DND-41 (cell line): ENCODE data around the gene SMIM10L2A.

Source experiments
- EZH2 ChIP-seq: IDR thresholded peaks from 3 replicates; pipeline ENCODE4 v1.6.1; 2012; ENCODE audit warnings: borderline replicate concordance, low read depth, mild to moderate bottlenecking, moderate library complexity, low read length, inconsistent platforms; ENCODE audit not compliant: severe bottlenecking
- TF ChIP-seq, protein P1 (sequence below): IDR thresholded peaks from 2 replicates; pipeline ENCODE4 v1.5.1; 2012; ENCODE audit warnings: borderline replicate concordance, low read length, moderate library complexity, mild to moderate bottlenecking; ENCODE audit not compliant: poor library complexity, severe bottlenecking; ENCODE audit errors: extremely low read depth

DNA sequence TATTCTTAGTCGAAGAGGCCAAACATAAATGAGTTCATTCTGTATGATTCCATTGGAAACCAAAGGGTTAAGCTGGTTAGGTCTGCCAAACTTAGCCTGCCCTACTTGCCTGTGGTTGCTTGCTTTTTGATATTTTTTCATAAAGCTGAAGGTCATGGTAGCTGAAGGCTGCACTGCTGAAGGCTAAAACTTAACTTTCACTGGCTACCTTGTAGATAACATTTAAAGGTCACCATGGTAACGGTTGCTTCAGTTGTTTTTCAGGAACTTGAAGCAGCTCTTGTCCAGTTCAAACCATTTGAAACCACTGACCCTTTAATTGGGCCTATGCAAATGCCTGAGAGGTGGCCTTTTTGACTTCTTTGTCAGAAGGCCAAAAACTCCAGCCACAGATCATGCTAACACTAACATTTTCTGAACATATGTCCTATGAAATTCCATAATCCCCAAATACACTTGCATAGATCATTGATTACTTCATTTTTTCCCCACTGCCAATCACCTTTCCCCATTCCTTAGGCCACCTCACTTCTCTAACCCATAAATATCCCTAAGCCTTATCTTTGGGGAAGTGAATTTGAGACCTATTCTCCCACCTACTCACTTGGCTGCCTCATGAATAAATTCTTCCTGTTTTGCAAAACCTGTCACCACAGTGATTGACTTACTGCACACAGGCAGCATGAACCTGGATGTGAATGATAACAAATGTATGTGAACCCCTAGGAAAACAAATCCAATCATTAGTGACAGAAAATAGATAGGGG, 10.7 kb upstream of the SMIM10L2A start:
- TF ChIP-seq, protein P1, sequence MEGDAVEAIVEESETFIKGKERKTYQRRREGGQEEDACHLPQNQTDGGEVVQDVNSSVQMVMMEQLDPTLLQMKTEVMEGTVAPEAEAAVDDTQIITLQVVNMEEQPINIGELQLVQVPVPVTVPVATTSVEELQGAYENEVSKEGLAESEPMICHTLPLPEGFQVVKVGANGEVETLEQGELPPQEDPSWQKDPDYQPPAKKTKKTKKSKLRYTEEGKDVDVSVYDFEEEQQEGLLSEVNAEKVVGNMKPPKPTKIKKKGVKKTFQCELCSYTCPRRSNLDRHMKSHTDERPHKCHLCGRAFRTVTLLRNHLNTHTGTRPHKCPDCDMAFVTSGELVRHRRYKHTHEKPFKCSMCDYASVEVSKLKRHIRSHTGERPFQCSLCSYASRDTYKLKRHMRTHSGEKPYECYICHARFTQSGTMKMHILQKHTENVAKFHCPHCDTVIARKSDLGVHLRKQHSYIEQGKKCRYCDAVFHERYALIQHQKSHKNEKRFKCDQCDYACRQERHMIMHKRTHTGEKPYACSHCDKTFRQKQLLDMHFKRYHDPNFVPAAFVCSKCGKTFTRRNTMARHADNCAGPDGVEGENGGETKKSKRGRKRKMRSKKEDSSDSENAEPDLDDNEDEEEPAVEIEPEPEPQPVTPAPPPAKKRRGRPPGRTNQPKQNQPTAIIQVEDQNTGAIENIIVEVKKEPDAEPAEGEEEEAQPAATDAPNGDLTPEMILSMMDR: no peak
- TF ChIP-seq EZH2: no peak
